Lower leg skin (tissue), 3 donors: ENCODE data around the gene GRB7.

Experiments used
- CTCF ChIP-seq, 3 donors: fragments of 450-650 bp; IDR thresholded peaks; one replicate each; pipeline ENCODE4 v1.5.1; 2016; ENCODE audit warnings: antibody characterized with exemption in 3 of 3, mild to moderate bottlenecking in 3 of 3, moderate library complexity in 2 of 3
- POLR2A ChIP-seq, 2 donors: fragments of 450-650 bp; IDR thresholded peaks; one replicate each; pipeline ENCODE4 v1.6.1; 2016 to 2017; ENCODE audit warnings: antibody characterized with exemption in 2 of 2, mild to moderate bottlenecking in 1 of 2, moderate library complexity in 1 of 2

- no peak for TF ChIP-seq CTCF (IDR thresholded peaks at IDR 0.05)
- no peak for TF ChIP-seq POLR2A (IDR thresholded peaks at IDR 0.05)
Observed at GRCh38 chr17:39781861-39782213, 44.1 kb downstream of the GRB7 start.
